Stomach smooth muscle (tissue), 2 donors: ENCODE measurements around the gene CDYL.

ENCODE experiments used
- H3K27ac ChIP-seq: one replicate; pipeline ENCODE4 v1.7.0; 2013; ENCODE audit warnings: mild to moderate bottlenecking, low read length, inconsistent platforms
- H3K27me3 ChIP-seq, 2 donors: one replicate each; pipeline ENCODE4 v1.7.0; 2013; ENCODE audit warnings: low read length in 2 of 2; ENCODE audit not compliant: insufficient read depth in 2 of 2, control insufficient read depth in 1 of 2
- H3K36me3 ChIP-seq, 2 donors: one replicate each; pipeline ENCODE4 v1.7.0; 2013; ENCODE audit warnings: low read length in 2 of 2; ENCODE audit not compliant: control insufficient read depth in 2 of 2, insufficient read depth in 2 of 2
- H3K4me1 ChIP-seq: one replicate; pipeline ENCODE4 v1.7.0; 2013; ENCODE audit warnings: low read length; ENCODE audit not compliant: control insufficient read depth, insufficient read depth
- H3K4me3 ChIP-seq, 2 donors: one replicate each; pipeline ENCODE4 v1.7.0; 2013; ENCODE audit warnings: low read length in 2 of 2
- H3K9ac ChIP-seq, 2 donors: one replicate each; pipeline ENCODE4 v1.7.0; 2013; ENCODE audit warnings: low read length in 2 of 2, mild to moderate bottlenecking in 1 of 2
- H3K9me3 ChIP-seq, 2 donors: one replicate each; pipeline ENCODE4 v1.7.0; 2013; ENCODE audit warnings: low read length in 2 of 2; ENCODE audit not compliant: control insufficient read depth in 2 of 2
- donor health status: healthy.
- donor health status: Pancreatic carcinoma.

The CDYL gene

GRCh38 chr6:4803343-4803744 is 27.1 kb downstream of the CDYL start:
- Histone ChIP-seq H3K4me1 (peaks cover 11% of the 10 kb centered on the region), H3K27ac (no peak overlapping the region), H3K9ac (no peak overlapping the region), H3K9me3 (peaks cover 0 to 3% of the 10 kb centered on the region in 2 donors), H3K27me3 (no peaks in the 10 kb centered on the region), H3K36me3 (no peaks in the 10 kb centered on the region), H3K4me3 (no peak overlapping the region)

- no peak overlapping the region for H3K9ac ChIP-seq
- H3K4me3 ChIP-seq: no peak overlapping the region
- H3K9me3 ChIP-seq: peaks cover 0 to 3% of the 10 kb centered on the region in 2 donors
- H3K4me1 ChIP-seq: peaks cover 11% of the 10 kb centered on the region
- no peak overlapping the region for H3K27ac ChIP-seq
- H3K36me3 ChIP-seq: no peaks in the 10 kb centered on the region
- H3K27me3 ChIP-seq: no peaks in the 10 kb centered on the region
These were observed 27.9 kb downstream of the CDYL start for GRCh38 chr6:4804095-4804494.

- Histone ChIP-seq H3K4me3 (no peak overlapping the region), H3K36me3 (no peaks in the 10 kb centered on the region), H3K9ac (no peak overlapping the region), H3K9me3 (no peaks in the 10 kb centered on the region), H3K27ac (no peak overlapping the region), H3K27me3 (no peaks in the 10 kb centered on the region), H3K4me1 (peaks cover 12% of the 10 kb centered on the region)
These were observed 29.5 kb downstream of the CDYL start for GRCh38 chr6:4805553-4806336.

GRCh38 chr6:4806337-4806725 is 30.1 kb downstream of the CDYL start:
- H3K27me3 ChIP-seq: no peaks in the 10 kb centered on the region
- H3K9ac ChIP-seq: no peak overlapping the region
- H3K4me1 ChIP-seq: peaks cover 16% of the 10 kb centered on the region
- no peaks in the 10 kb centered on the region for H3K9me3 ChIP-seq
- H3K36me3 ChIP-seq: no peaks in the 10 kb centered on the region
- H3K27ac ChIP-seq: no peak overlapping the region
- no peak overlapping the region for H3K4me3 ChIP-seq

- peaks cover 16% of the 10 kb centered on the region for H3K4me1 ChIP-seq
- H3K27ac ChIP-seq: no peak overlapping the region
- no peaks in the 10 kb centered on the region for H3K36me3 ChIP-seq
- H3K9me3 ChIP-seq: no peaks in the 10 kb centered on the region
- no peaks in the 10 kb centered on the region for H3K27me3 ChIP-seq
- no peak overlapping the region for H3K9ac ChIP-seq
- H3K4me3 ChIP-seq: no peak overlapping the region
These were observed 30.6 kb downstream of the CDYL start for GRCh38 chr6:4806791-4807190.

GRCh38 chr6:4808396-4808795 is 32.2 kb downstream of the CDYL start:
- Histone ChIP-seq H3K36me3 (no peaks in the 10 kb centered on the region), H3K4me3 (no peak overlapping the region), H3K27ac (no peak overlapping the region), H3K9ac (no peak overlapping the region), H3K9me3 (no peaks in the 10 kb centered on the region), H3K27me3 (no peaks in the 10 kb centered on the region), H3K4me1 (peaks cover 16% of the 10 kb centered on the region)

GRCh38 chr6:4809999-4810918 is 34.1 kb downstream of the CDYL start:
- Histone ChIP-seq H3K36me3 (no peaks in the 10 kb centered on the region), H3K27me3 (no peaks in the 10 kb centered on the region), H3K27ac (no peak overlapping the region), H3K4me3 (no peak overlapping the region), H3K4me1 (peaks cover 16% of the 10 kb centered on the region), H3K9me3 (no peaks in the 10 kb centered on the region), H3K9ac (no peak overlapping the region)

GRCh38 chr6:4812068-4812467 is 35.9 kb downstream of the CDYL start:
- H3K9ac ChIP-seq: no peak overlapping the region
- H3K27me3 ChIP-seq: no peaks in the 10 kb centered on the region
- no peak overlapping the region for H3K27ac ChIP-seq
- H3K4me1 ChIP-seq: peaks cover 6% of the 10 kb centered on the region
- H3K9me3 ChIP-seq: no peaks in the 10 kb centered on the region
- H3K36me3 ChIP-seq: no peaks in the 10 kb centered on the region
- H3K4me3 ChIP-seq: no peak overlapping the region

- Histone ChIP-seq H3K4me1 (peaks cover 5% of the 10 kb centered on the region), H3K36me3 (no peaks in the 10 kb centered on the region), H3K27ac (no peak overlapping the region), H3K9me3 (no peaks in the 10 kb centered on the region), H3K4me3 (no peak overlapping the region), H3K9ac (no peak overlapping the region), H3K27me3 (no peaks in the 10 kb centered on the region)
These were observed 36.9 kb downstream of the CDYL start for GRCh38 chr6:4813055-4813454.

GRCh38 chr6:4814212-4814611 is 38.0 kb downstream of the CDYL start:
- Histone ChIP-seq H3K9ac (no peak overlapping the region), H3K4me3 (no peak overlapping the region)

GRCh38 chr6:4814987-4815386 is 38.8 kb downstream of the CDYL start:
- Histone ChIP-seq H3K4me3 (no peak overlapping the region), H3K9ac (no peak overlapping the region), H3K9me3 (no peaks in the 10 kb centered on the region), H3K27me3 (no peaks in the 10 kb centered on the region), H3K36me3 (no peaks in the 10 kb centered on the region), H3K27ac (no peak overlapping the region), H3K4me1 (peaks cover 5% of the 10 kb centered on the region)

More at GRCh38 chr6:4814212-4814611, 38.0 kb downstream of the CDYL start:
- Histone ChIP-seq H3K27me3 (no peaks in the 10 kb centered on the region), H3K27ac (no peak overlapping the region), H3K4me1 (peaks cover 5% of the 10 kb centered on the region), H3K36me3 (no peaks in the 10 kb centered on the region), H3K9me3 (no peaks in the 10 kb centered on the region)
